PC-9 (cell line): ENCODE data around the gene MTX1.
"Not testable (repeated sequence)": the region's sequence is repeated elsewhere in the genome, so short reads cannot be mapped to it uniquely, and the experiment has no call there.

Experiments
- EZH2 ChIP-seq: fragments of 200-600 bp; sonication (generic); IDR thresholded peaks from 2 replicates; pipeline ENCODE4 v1.8.0; 2017; ENCODE audit warnings: antibody characterized with exemption, low read depth
- TF ChIP-seq, protein P1 (sequence below): fragments of 200-600 bp; sonication (generic); conservative IDR thresholded peaks from 2 replicates; pipeline ENCODE4 v1.6.1; 2017; ENCODE audit warnings: mixed run types, antibody characterized with exemption, mild to moderate bottlenecking, moderate library complexity

DNA sequence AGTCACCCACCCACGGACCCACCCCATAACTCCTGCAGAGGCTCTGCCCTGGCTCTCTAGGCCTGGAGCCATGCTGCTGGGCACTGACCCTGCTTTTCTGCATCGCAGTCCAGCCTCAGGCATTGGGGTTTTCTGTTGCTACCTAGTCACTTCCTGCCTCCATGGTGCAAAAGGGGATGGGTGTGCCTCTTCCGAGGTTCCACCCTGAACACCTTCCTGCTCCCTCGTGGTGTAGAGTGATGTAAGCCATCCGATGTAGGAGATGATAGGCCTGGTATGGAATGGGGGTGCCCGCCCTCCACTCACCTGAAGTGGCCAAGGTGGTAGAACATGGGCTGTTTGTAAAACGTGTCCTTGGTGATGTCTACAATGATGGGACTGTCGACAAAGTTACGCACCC, 26.9 kb downstream of the MTX1 start:
- TF ChIP-seq, protein P1, sequence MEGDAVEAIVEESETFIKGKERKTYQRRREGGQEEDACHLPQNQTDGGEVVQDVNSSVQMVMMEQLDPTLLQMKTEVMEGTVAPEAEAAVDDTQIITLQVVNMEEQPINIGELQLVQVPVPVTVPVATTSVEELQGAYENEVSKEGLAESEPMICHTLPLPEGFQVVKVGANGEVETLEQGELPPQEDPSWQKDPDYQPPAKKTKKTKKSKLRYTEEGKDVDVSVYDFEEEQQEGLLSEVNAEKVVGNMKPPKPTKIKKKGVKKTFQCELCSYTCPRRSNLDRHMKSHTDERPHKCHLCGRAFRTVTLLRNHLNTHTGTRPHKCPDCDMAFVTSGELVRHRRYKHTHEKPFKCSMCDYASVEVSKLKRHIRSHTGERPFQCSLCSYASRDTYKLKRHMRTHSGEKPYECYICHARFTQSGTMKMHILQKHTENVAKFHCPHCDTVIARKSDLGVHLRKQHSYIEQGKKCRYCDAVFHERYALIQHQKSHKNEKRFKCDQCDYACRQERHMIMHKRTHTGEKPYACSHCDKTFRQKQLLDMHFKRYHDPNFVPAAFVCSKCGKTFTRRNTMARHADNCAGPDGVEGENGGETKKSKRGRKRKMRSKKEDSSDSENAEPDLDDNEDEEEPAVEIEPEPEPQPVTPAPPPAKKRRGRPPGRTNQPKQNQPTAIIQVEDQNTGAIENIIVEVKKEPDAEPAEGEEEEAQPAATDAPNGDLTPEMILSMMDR, result not testable (repeated sequence)
- TF ChIP-seq EZH2, result not testable (repeated sequence)
